Hematopoietic multipotent progenitor cell (in vitro differentiated cells): ENCODE data around the gene TMEM221. TPM values are rescaled to one million over a fixed set of nuclear protein-coding genes. Genes with fewer than 3 reads are reported as not detected.

Experiments
- DNase-seq, 3 donors: peaks; one replicate each; pipeline ENCODE4 v3.0.0-alpha.2; 2011 to 2015; ENCODE audit warnings: low read depth in 2 of 3, low spot score in 2 of 3
- total RNA-seq: library from RNA; depleted of rRNA; stranded (reverse); fragments of >200 nt; gene quantifications from one replicate; pipeline ENCODE4 v1.2.3, GENCODE V29; 2012

Gene TMEM221
- total RNA-seq, 1 donor = under 0.01 TPM

- no peak for DNase-seq
Observed at GRCh38 chr19:17406887-17407196, 41.6 kb downstream of the TMEM221 start.

GRCh38 chr19:17406046-17406886 is 42.2 kb downstream of the TMEM221 start:
- DNase-seq = peak in 2 of 3 donors; percentile 66 to 67

GRCh38 chr19:17405250-17406045 is 43.0 kb downstream of the TMEM221 start, which contains the start of gene BST2:
Gene BST2 (minus strand): TSS chr19:17405630. CDS start chr19:17405575, 55 bp downstream.
- DNase-seq = peak in 2 of 3 donors; percentile 80 to 83

GRCh38 chr19:17404621-17405249 is 43.7 kb downstream of the TMEM221 start:
- no peak for DNase-seq

- no peak for DNase-seq
Observed at GRCh38 chr19:17404015-17404414, 44.5 kb downstream of the TMEM221 start.

- DNase-seq = peak in 1 of 3 donors; percentile 39
Observed at GRCh38 chr19:17402982-17403855, 45.2 kb downstream of the TMEM221 start.

GRCh38 chr19:17401628-17402027 is 46.8 kb downstream of the TMEM221 start:
- DNase-seq = no peak

GRCh38 chr19:17398902-17399527 is 49.5 kb downstream of the TMEM221 start:
- DNase-seq = no peak

- peak in 2 of 3 donors; percentile 67 to 72 for DNase-seq
Observed at GRCh38 chr19:17394891-17395415, 53.5 kb downstream of the TMEM221 start.

GRCh38 chr19:17393914-17394313 is 54.6 kb downstream of the TMEM221 start, which contains the start of gene CCDC194:
Gene CCDC194 (minus strand): TSS chr19:17394196. CDS start chr19:17394158, 38 bp downstream.
- DNase-seq = no peak

- DNase-seq = no peak
Observed at GRCh38 chr19:17393002-17393401, 55.5 kb downstream of the TMEM221 start.

- peak in 2 of 3 donors; percentile 34 to 62 for DNase-seq
Observed at GRCh38 chr19:17391371-17392151, 56.9 kb downstream of the TMEM221 start.

GRCh38 chr19:17390665-17391370 is 57.6 kb downstream of the TMEM221 start:
- peak; percentile 71 to 94 (median 93) for DNase-seq

GRCh38 chr19:17389957-17390664 is 58.4 kb downstream of the TMEM221 start:
- DNase-seq = peak in 1 of 3 donors; percentile 54

GRCh38 chr19:17389288-17389687 is 59.2 kb downstream of the TMEM221 start:
- DNase-seq = no peak

- DNase-seq = peak in 2 of 3 donors; percentile 45 to 71
Observed at GRCh38 chr19:17385878-17386611, 62.4 kb downstream of the TMEM221 start.
